K562 (cell line): Measurements from ENCODE around the gene ELF1. TPM values are rescaled to one million over a fixed set of nuclear protein-coding genes. Genes with fewer than 3 reads are reported as not detected.

Experiments used
- ARID1B ChIP-seq: fragments of 450-650 bp; IDR thresholded peaks from 2 replicates; pipeline ENCODE4 v1.6.1; 2016; ENCODE audit warnings: antibody characterized with exemption, mild to moderate bottlenecking, inconsistent platforms
- HNRNPH1 ChIP-seq: fragments of 200-400 bp; formaldehyde crosslinking; optimal IDR thresholded peaks from 2 replicates; pipeline ENCODE3; 2017; ENCODE audit warnings: low read depth, mild to moderate bottlenecking, low read length, moderate library complexity
- MLLT1 ChIP-seq, 2 experiments: fragments of 450-650 bp; IDR thresholded peaks; 2 replicates each; pipeline ENCODE4 v1.6.1; 2016
- RBM15 ChIP-seq: fragments of 200-400 bp; formaldehyde crosslinking; IDR thresholded peaks from 2 replicates; pipeline ENCODE4 v1.6.1; 2018; ENCODE audit warnings: mild to moderate bottlenecking, low read length, moderate library complexity; ENCODE audit not compliant: insufficient read depth
- SIRT6 ChIP-seq: IDR thresholded peaks from one replicate; pipeline ENCODE4 v1.6.1; 2012; ENCODE audit warnings: low read depth, mild to moderate bottlenecking, control low read depth, inconsistent platforms, low read length, moderate library complexity
- TCF3 ChIP-seq: sonication (generic); formaldehyde crosslinking; IDR thresholded peaks from 2 replicates; pipeline ENCODE4 v1.4.0; 2020; ENCODE audit warnings: mild to moderate bottlenecking, missing genetic modification reagents
- YBX1 ChIP-seq: fragments of 450-650 bp; IDR thresholded peaks from 2 replicates; pipeline ENCODE4 v1.7.1; 2016; ENCODE audit warnings: mild to moderate bottlenecking
- ZC3H11A ChIP-seq: IDR thresholded peaks from 2 replicates; pipeline ENCODE4 v1.6.1; 2012; ENCODE audit warnings: low read depth, low read length, improper control_type of control experiment
- ZFP91 ChIP-seq: sonication (generic); formaldehyde crosslinking; IDR thresholded peaks from 2 replicates; pipeline ENCODE4 v1.8.0; 2022; ENCODE audit warnings: mild to moderate bottlenecking, missing genetic modification reagents
- ZNF212 ChIP-seq: fragments of 450-650 bp; formaldehyde crosslinking; IDR thresholded peaks from 2 replicates; pipeline ENCODE4 v1.4.0; 2020; ENCODE audit warnings: mild to moderate bottlenecking
- polyA plus RNA-seq, 8 experiments: library from polyadenylated mRNA; depleted of rRNA in 4 of 8; stranded (reverse) in 5 of 8; unstranded in 3 of 8; fragments of >200 nt; fragmentation: Nextera tagmentation in 2 of 8; fragmentation: Illumina TruSeq in 1 of 8; extraction: Ambion mirVana in 2 of 8; extraction: Trizol in 1 of 8; gene quantifications; 2 replicates each; pipeline versions ENCODE4 v1.2.1 to v1.2.3, GENCODE V29; 2011 to 2014; ENCODE audit warnings: inconsistent platforms in 1 of 8, missing spikeins in 1 of 8
- total RNA-seq, 7 experiments: library from RNA; depleted of rRNA in 6 of 7; stranded (reverse); fragments of >200 nt in 6 of 7; fragmentation: Illumina TruSeq in 2 of 7; extraction: Trizol in 2 of 7; gene quantifications; 2 replicates each; pipeline versions ENCODE4 v1.2.1 to v1.2.3, GENCODE V29; 2011 to 2021; ENCODE audit warnings: low replicate concordance in 1 of 7
- TF ChIP-seq, protein P1 (sequence below): sonication (generic); IDR thresholded peaks from 2 replicates; pipeline ENCODE4 v1.6.1; 2016

ELF1 gene
- total and polyA plus RNA-seq, 9 of the 15 experiments (the other 6 are each of a cell fraction or from before 2014, with no cell fraction given): 24.7 to 54.4 (median 33.4) TPM

GRCh38 chr13:41058295-41059070 is 39.4 kb upstream of the ELF1 start (continued):
- TF ChIP-seq HNRNPH1 (no peak), YBX1 (no peak), RBM15 (no peak), SIRT6 (no peak), MLLT1 (IDR thresholded peaks at IDR 0.05) (no peak), TCF3 (CRISPR knock-in tag) (no peak), ZFP91 (CRISPR knock-in tag) (no peak), ZNF212 (CRISPR knock-in tag) (no peak), ARID1B (0 out of 2 replicates have a peak, but pooled peaks have one; percentile 6), ZC3H11A (no peak)
- TF ChIP-seq, protein P1, sequence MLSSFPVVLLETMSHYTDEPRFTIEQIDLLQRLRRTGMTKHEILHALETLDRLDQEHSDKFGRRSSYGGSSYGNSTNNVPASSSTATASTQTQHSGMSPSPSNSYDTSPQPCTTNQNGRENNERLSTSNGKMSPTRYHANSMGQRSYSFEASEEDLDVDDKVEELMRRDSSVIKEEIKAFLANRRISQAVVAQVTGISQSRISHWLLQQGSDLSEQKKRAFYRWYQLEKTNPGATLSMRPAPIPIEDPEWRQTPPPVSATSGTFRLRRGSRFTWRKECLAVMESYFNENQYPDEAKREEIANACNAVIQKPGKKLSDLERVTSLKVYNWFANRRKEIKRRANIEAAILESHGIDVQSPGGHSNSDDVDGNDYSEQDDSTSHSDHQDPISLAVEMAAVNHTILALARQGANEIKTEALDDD: no peak
